ENCODE measurements around the gene ARRDC3. TPM values are rescaled to one million over a fixed set of nuclear protein-coding genes. Genes with fewer than 3 reads are reported as not detected.
A peak's percentile ranks its signal among the peaks of the same experiment; 100 is the strongest.
"Not testable (repeated sequence)": the region's sequence is repeated elsewhere in the genome, so short reads cannot be mapped to it uniquely, and the experiment has no call there.

ARRDC3 gene
- total RNA-seq, 1 experiment from 2014 or later = 33.0 TPM

DNA sequence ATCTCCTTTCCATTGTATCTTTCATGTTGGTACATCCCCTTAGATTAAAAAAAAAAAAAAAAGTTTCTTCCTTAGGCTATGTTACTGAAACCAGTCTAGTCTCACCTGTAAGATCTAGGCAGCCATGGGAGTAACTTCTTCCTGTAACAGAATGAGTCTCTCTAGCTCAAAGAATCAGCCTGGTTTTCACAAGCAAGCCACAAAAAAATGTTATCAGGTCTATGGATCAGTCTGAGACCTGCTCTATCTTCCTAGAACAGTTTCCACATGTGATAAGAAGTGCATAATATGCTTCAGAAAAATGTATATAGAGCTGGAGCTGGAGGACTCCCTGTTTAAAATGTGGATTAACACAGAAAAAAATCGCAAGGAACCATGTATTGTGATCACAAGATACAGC, 53.8 kb downstream of the ARRDC3 start:
- ChIA-PET CTCF (interaction anchor here (0.6 kb wide), 1 partner anchor 36 kb away, joined by 3 read pairs; no protein-coding TSS in a partner anchor), POLR2A (interaction anchor here (0.6 kb wide), 1 partner anchor 18 kb away, joined by 10 read pairs; no protein-coding TSS in a partner anchor)
- TF ChIP-seq, protein P1, sequence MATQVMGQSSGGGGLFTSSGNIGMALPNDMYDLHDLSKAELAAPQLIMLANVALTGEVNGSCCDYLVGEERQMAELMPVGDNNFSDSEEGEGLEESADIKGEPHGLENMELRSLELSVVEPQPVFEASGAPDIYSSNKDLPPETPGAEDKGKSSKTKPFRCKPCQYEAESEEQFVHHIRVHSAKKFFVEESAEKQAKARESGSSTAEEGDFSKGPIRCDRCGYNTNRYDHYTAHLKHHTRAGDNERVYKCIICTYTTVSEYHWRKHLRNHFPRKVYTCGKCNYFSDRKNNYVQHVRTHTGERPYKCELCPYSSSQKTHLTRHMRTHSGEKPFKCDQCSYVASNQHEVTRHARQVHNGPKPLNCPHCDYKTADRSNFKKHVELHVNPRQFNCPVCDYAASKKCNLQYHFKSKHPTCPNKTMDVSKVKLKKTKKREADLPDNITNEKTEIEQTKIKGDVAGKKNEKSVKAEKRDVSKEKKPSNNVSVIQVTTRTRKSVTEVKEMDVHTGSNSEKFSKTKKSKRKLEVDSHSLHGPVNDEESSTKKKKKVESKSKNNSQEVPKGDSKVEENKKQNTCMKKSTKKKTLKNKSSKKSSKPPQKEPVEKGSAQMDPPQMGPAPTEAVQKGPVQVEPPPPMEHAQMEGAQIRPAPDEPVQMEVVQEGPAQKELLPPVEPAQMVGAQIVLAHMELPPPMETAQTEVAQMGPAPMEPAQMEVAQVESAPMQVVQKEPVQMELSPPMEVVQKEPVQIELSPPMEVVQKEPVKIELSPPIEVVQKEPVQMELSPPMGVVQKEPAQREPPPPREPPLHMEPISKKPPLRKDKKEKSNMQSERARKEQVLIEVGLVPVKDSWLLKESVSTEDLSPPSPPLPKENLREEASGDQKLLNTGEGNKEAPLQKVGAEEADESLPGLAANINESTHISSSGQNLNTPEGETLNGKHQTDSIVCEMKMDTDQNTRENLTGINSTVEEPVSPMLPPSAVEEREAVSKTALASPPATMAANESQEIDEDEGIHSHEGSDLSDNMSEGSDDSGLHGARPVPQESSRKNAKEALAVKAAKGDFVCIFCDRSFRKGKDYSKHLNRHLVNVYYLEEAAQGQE (IDR thresholded peaks at IDR 0.05; ENCODE audit: insufficient read depth in 1 of 2, low read depth in 2 of 2, low read length in 1 of 2) = no peak
- TF ChIP-seq TCF7L2 (IDR thresholded peaks at IDR 0.05; ENCODE audit: low read depth, low read length) = no peak
- no peak for TF ChIP-seq POLR2AphosphoS5 (IDR thresholded peaks at IDR 0.05; ENCODE audit: low read depth, low read length)
- TF ChIP-seq, protein P2, sequence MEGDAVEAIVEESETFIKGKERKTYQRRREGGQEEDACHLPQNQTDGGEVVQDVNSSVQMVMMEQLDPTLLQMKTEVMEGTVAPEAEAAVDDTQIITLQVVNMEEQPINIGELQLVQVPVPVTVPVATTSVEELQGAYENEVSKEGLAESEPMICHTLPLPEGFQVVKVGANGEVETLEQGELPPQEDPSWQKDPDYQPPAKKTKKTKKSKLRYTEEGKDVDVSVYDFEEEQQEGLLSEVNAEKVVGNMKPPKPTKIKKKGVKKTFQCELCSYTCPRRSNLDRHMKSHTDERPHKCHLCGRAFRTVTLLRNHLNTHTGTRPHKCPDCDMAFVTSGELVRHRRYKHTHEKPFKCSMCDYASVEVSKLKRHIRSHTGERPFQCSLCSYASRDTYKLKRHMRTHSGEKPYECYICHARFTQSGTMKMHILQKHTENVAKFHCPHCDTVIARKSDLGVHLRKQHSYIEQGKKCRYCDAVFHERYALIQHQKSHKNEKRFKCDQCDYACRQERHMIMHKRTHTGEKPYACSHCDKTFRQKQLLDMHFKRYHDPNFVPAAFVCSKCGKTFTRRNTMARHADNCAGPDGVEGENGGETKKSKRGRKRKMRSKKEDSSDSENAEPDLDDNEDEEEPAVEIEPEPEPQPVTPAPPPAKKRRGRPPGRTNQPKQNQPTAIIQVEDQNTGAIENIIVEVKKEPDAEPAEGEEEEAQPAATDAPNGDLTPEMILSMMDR (IDR thresholded peaks at IDR 0.05) = no peak
- no peak for TF ChIP-seq SIN3A (IDR thresholded peaks at IDR 0.05; ENCODE audit: borderline replicate concordance, insufficient read depth, low read depth, low read length)
- in situ Hi-C loops (cut with HindIII; ENCODE audit: low pct_unique_long_range_greater_than_20kb, low sequenced_read_pairs) = no loop called here
- no TSS peak for BruUV-seq (replicated peaks)
- DNase-seq (ENCODE audit: low read depth, low spot score) (no peak), ATAC-seq (no peak)
- no peaks in the 10 kb centered on the region for H3K9me3 ChIP-seq (ENCODE audit: control insufficient read depth, insufficient read depth, low read depth, low read length)
- no peaks in the 10 kb centered on the region for H3K36me3 ChIP-seq (ENCODE audit: control insufficient read depth, insufficient read depth, low read length)
- intact Hi-C loops (cut with micrococcal nuclease; ENCODE audit: unreplicated experiment) = no loop called here
- no peak overlapping the region for H3K4me3 ChIP-seq (ENCODE audit: low read depth in 2 of 2, low read length in 2 of 2)
- peak overlapping the region; percentile 48; the same call in 1 of the 2 replicates for H3K27ac ChIP-seq (ENCODE audit: low read length)
- H3K27me3 ChIP-seq (ENCODE audit: control insufficient read depth, insufficient read depth, low read length) = no peaks in the 10 kb centered on the region
- peaks cover 10% of the 10 kb centered on the region for H3K4me1 ChIP-seq (ENCODE audit: control insufficient read depth, insufficient read depth, low read length)

DNA sequence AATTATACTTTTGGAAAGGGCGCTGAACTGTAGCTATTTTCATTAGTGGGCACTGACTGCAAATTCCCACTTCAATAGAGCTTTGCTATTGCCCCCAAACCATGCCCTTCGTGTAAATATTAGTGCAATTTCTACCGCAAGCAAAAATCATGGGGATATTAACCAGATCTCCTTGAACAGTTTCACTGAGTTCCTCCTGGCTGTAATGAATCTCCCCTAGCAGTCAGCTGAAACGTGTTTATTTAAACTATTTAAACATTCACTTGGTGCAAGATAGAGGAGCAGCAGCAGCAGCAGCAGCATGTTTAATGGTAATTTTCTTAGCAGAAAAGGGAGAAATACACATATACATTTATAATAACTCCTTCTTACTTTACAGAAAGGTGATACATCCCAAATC, 54.4 kb downstream of the ARRDC3 start:
- intact Hi-C loops (cut with micrococcal nuclease; ENCODE audit: unreplicated experiment) (no loop called here), in situ Hi-C loops (cut with HindIII; ENCODE audit: low pct_unique_long_range_greater_than_20kb, low sequenced_read_pairs) (no loop called here)
- DNase-seq (ENCODE audit: low read depth, low spot score) = no peak
- peak overlapping the region; percentile 48; the same call in 1 of the 2 replicates for H3K27ac ChIP-seq (ENCODE audit: low read length)
- no peaks in the 10 kb centered on the region for H3K27me3 ChIP-seq (ENCODE audit: control insufficient read depth, insufficient read depth, low read length)
- ATAC-seq = no peak
- CTCF ChIA-PET = no interaction called here
- no peaks in the 10 kb centered on the region for H3K9me3 ChIP-seq (ENCODE audit: control insufficient read depth, insufficient read depth, low read depth, low read length)
- no peaks in the 10 kb centered on the region for H3K36me3 ChIP-seq (ENCODE audit: control insufficient read depth, insufficient read depth, low read length)
- H3K4me1 ChIP-seq (ENCODE audit: control insufficient read depth, insufficient read depth, low read length) = peaks cover 11% of the 10 kb centered on the region
- POLR2A ChIA-PET = no interaction called here
- H3K4me3 ChIP-seq (ENCODE audit: low read depth in 2 of 2, low read length in 2 of 2) = no peak overlapping the region
- BruUV-seq (replicated peaks) = no TSS peak
- TF ChIP-seq POLR2AphosphoS5 (IDR thresholded peaks at IDR 0.05; ENCODE audit: low read depth, low read length) (no peak), SIN3A (IDR thresholded peaks at IDR 0.05; ENCODE audit: borderline replicate concordance, insufficient read depth, low read depth, low read length) (no peak), TCF7L2 (IDR thresholded peaks at IDR 0.05; ENCODE audit: low read depth, low read length) (no peak)
- TF ChIP-seq, protein P1 (IDR thresholded peaks at IDR 0.05; ENCODE audit: insufficient read depth in 1 of 2, low read depth in 2 of 2, low read length in 1 of 2) = no peak
- TF ChIP-seq, protein P2 (IDR thresholded peaks at IDR 0.05) = no peak

DNA sequence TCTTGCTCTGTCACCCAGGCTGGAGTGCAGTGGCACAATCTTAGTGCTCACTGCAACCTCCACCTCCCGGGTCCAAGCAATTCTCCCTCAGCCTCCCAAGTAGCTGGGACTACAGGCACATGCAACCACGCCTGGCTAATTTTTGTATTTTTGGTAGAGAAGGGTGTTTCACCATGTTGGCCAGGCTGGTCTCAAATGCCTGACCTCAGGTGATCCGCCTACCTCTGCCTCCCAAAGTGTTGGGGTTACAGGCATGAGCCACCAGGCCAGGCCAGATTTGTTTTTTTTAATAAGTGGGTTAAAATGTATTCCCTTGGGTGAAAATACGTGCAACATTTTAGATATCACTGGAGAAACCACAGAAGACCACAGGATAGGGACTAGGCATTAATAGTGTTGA, 60.1 kb downstream of the ARRDC3 start:
- H3K36me3 ChIP-seq (ENCODE audit: control insufficient read depth, insufficient read depth, low read length); H3K4me3 ChIP-seq (ENCODE audit: low read depth in 2 of 2, low read length in 2 of 2); H3K27ac ChIP-seq (ENCODE audit: low read length); H3K9me3 ChIP-seq (ENCODE audit: control insufficient read depth, insufficient read depth, low read depth, low read length); DNase-seq (ENCODE audit: low read depth, low spot score); H3K27me3 ChIP-seq (ENCODE audit: control insufficient read depth, insufficient read depth, low read length); BruUV-seq (replicated peaks); ATAC-seq; H3K4me1 ChIP-seq (ENCODE audit: control insufficient read depth, insufficient read depth, low read length); in situ Hi-C loops (cut with HindIII; ENCODE audit: low pct_unique_long_range_greater_than_20kb, low sequenced_read_pairs); intact Hi-C loops (cut with micrococcal nuclease; ENCODE audit: unreplicated experiment); CTCF ChIA-PET: not testable (repeated sequence)
- POLR2A ChIA-PET = interaction anchor here (0.7 kb wide), 1 partner anchor 207 kb away, joined by 12 read pairs; no protein-coding TSS in a partner anchor
